H1 (cell line): ENCODE data around the gene PML. TPM values are rescaled to one million over a fixed set of nuclear protein-coding genes. Genes with fewer than 3 reads are reported as not detected.

ENCODE experiments used
- CHD2 ChIP-seq: IDR thresholded peaks from 2 replicates; pipeline ENCODE4 v1.6.1; 2012; ENCODE audit warnings: low read length, improper control_type of control experiment
- CTBP2 ChIP-seq: IDR thresholded peaks from 2 replicates; pipeline ENCODE4 v1.7.0; 2011; ENCODE audit warnings: borderline replicate concordance, mild to moderate bottlenecking, moderate library complexity, mixed read lengths, low read length; ENCODE audit not compliant: insufficient read depth, insufficient read length
- HDAC2 ChIP-seq, 2 experiments: fragments of 300-600 bp in 1 of 2; sonication (generic) in 1 of 2; IDR thresholded peaks; 2 replicates each; pipeline ENCODE4 v1.6.1; 2011 to 2012; ENCODE audit warnings: low read depth in 2 of 2, low read length in 2 of 2, mild to moderate bottlenecking in 2 of 2, moderate library complexity in 2 of 2, borderline replicate concordance in 1 of 2, inconsistent platforms in 1 of 2
- MAFK ChIP-seq: IDR thresholded peaks from 2 replicates; pipeline ENCODE4 v1.6.1; 2012; ENCODE audit warnings: low read depth, mild to moderate bottlenecking, improper control_type of control experiment, low read length
- SRF ChIP-seq: IDR thresholded peaks from 2 replicates; pipeline ENCODE4 v1.6.1; 2011; ENCODE audit warnings: mild to moderate bottlenecking, low read depth, low read length, moderate library complexity
- polyA plus RNA-seq, 7 experiments: library from polyadenylated mRNA; depleted of rRNA in 3 of 7; stranded (reverse) in 5 of 7; unstranded in 2 of 7; fragments of >200 nt in 5 of 7; fragments of 200-250 nt in 2 of 7; gene quantifications; 1 replicate in 5 of 7; 2 replicates in 1 of 7; 4 replicates in 1 of 7; pipeline versions ENCODE4 v1.2.1 to v1.2.3, GENCODE V29; 2011 to 2013; ENCODE audit warnings: missing spikeins in 2 of 7, mixed read lengths in 2 of 7
- total RNA-seq: library from RNA; stranded (reverse); fragmentation: NEBNext Ultra II Directional; extraction: Animal tissue kit (Norgen Biotek cat#: 25700); gene quantifications from 2 replicates; pipeline ENCODE4 v1.2.1, GENCODE V29; 2021
- TF ChIP-seq, protein P1 (sequence below): IDR thresholded peaks from 2 replicates; pipeline ENCODE4 v1.6.1; 2012; ENCODE audit warnings: inconsistent platforms
- TF ChIP-seq, protein P2 (sequence below), 3 experiments: IDR thresholded peaks; 1 replicate in 2 of 3; 2 replicates in 1 of 3; pipeline versions ENCODE4 v1.5.1 to v1.6.1; 2011; ENCODE audit warnings: low read length in 3 of 3, mild to moderate bottlenecking in 3 of 3, inconsistent platforms in 2 of 3, low read depth in 1 of 3, moderate library complexity in 1 of 3; ENCODE audit not compliant: insufficient read depth in 1 of 3; ENCODE audit errors: control extremely low read depth in 1 of 3

Gene PML
- total and polyA plus RNA-seq, 2 of the 8 experiments (the other 6 are each of a cell fraction or from before 2014, with no cell fraction given) = 14.9 to 30.3 TPM

DNA sequence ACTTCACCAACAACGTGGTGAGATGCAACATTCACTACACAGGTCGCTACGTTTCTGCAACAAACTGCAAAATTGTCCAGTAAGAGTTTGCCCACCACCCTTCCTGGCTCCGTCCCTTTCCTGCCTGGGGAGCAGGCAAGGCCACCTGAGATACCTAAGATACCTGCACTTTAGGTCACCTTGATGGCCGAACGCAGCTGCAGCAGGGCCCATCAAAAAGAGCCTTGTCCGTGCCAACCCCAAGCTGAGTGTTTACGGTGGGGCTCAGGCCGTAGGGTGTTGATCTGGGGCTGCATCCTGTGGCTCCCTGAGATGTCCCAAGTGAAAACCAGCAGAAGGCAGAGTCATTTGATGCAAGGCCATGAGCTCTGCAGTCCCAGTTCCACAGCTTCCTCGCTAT is 45.0 kb upstream of the PML start (continued):
- TF ChIP-seq HDAC2 (IDR thresholded peaks at IDR 0.05; ENCODE audit: borderline replicate concordance in 1 of 2, low read depth in 2 of 2, low read length in 2 of 2) (no peak), CTBP2 (no peak), SRF (no peak), MAFK (no peak), CHD2 (no peak)
- TF ChIP-seq, protein P1, sequence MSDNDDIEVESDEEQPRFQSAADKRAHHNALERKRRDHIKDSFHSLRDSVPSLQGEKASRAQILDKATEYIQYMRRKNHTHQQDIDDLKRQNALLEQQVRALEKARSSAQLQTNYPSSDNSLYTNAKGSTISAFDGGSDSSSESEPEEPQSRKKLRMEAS = no peak
- TF ChIP-seq, protein P2, sequence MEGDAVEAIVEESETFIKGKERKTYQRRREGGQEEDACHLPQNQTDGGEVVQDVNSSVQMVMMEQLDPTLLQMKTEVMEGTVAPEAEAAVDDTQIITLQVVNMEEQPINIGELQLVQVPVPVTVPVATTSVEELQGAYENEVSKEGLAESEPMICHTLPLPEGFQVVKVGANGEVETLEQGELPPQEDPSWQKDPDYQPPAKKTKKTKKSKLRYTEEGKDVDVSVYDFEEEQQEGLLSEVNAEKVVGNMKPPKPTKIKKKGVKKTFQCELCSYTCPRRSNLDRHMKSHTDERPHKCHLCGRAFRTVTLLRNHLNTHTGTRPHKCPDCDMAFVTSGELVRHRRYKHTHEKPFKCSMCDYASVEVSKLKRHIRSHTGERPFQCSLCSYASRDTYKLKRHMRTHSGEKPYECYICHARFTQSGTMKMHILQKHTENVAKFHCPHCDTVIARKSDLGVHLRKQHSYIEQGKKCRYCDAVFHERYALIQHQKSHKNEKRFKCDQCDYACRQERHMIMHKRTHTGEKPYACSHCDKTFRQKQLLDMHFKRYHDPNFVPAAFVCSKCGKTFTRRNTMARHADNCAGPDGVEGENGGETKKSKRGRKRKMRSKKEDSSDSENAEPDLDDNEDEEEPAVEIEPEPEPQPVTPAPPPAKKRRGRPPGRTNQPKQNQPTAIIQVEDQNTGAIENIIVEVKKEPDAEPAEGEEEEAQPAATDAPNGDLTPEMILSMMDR (IDR thresholded peaks at IDR 0.05; ENCODE audit: control extremely low read depth in 1 of 3, insufficient read depth in 1 of 3, low read depth in 1 of 3, low read length in 3 of 3) = no peak
- TF ChIP-seq, all 59 proteins: peak for 0
